GM12875 (cell line): ENCODE data around the gene CHAT.

ENCODE experiments used
- H3K4me3 ChIP-seq: one replicate; pipeline ENCODE4 v1.5.1; 2011; ENCODE audit warnings: low read depth, low read length, control low read depth
- CTCF ChIP-seq: IDR thresholded peaks from 2 replicates; pipeline ENCODE4 v1.5.1; 2011; ENCODE audit warnings: low read depth, mild to moderate bottlenecking, control low read depth, inconsistent platforms, low read length, moderate library complexity, borderline replicate concordance; ENCODE audit not compliant: insufficient read depth

The CHAT gene

DNA sequence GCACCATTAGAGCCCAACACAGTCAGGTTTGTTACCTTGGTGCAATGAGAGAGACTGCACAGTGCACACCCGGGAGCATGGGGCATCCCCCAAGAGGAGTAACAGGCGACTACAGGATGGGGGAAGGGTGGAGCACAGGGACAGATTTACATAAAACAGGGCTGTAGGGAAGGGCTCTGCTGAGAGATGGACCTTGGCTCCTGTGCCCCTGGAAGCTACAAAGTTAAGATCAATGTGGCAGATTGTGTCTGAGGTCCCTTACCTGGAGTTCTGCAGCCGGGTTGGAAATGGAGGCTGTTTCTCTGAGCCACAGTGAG, 17.4 kb upstream of the CHAT start:
- no peak overlapping the region for H3K4me3 ChIP-seq
- no peak for TF ChIP-seq CTCF

DNA sequence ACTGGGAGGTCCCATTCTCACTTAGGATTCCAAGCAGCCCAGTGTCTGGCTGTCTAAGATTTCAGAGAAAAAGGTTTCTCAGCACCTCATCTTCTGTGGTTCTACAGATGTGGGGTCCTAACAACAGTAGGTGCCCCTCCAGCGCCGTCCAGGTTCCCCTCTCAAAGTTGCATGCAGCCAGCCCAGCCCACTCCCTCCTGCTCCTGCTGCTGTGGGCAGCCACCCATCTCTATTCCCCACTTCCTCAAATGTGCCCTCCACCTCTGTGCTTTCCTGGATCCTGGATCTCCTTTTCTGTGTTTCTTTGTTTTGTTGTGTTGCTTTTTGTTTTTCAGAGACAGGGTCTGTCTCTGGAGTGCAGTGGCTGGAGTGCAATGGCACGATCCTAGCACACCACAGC, 17.0 kb upstream of the CHAT start:
- H3K4me3 ChIP-seq, result no peak overlapping the region
- no peak for TF ChIP-seq CTCF

GRCh38 chr10:49597426-49598163, 16.2 kb upstream of the CHAT start:
- no peak overlapping the region for H3K4me3 ChIP-seq
- no peak for TF ChIP-seq CTCF

GRCh38 chr10:49598164-49598856, 15.5 kb upstream of the CHAT start:
- no peak for TF ChIP-seq CTCF
- no peak overlapping the region for H3K4me3 ChIP-seq

DNA sequence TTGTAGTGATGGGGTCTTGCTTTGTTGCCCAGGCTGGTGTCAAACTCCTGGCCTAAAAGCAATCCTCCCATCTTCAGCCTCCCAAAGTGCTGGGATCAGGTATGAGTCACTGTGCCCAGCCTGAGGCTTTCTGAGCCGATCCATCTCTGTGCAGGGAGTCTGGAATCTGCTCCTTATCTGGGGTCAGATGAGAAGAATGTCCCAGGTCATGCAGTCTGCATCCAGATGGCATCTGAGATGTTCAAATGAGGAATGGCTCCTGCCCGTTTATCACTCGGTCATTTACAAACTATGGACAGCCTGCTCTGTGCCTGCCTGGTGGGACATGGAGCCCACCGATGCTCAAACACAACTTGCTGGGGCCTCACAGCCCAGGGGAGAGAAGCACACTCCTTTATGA, 14.9 kb upstream of the CHAT start:
- TF ChIP-seq CTCF, result no peak

GRCh38 chr10:49599546-49599945, 14.3 kb upstream of the CHAT start:
- no peak for TF ChIP-seq CTCF
- H3K4me3 ChIP-seq, result no peak overlapping the region

More for the DNA sequence above, 14.9 kb upstream of the CHAT start:
- H3K4me3 ChIP-seq, result no peak overlapping the region

- H3K4me3 ChIP-seq, result no peak overlapping the region
- TF ChIP-seq CTCF, result no peak
Observed at GRCh38 chr10:49600046-49600445, 13.8 kb upstream of the CHAT start.
